GM23338 (cell line): ENCODE results near the gene KRTAP2-4. TPM values are rescaled to one million over a fixed set of nuclear protein-coding genes. Genes with fewer than 3 reads are reported as not detected.
"Not testable (repeated sequence)": the region's sequence is repeated elsewhere in the genome, so short reads cannot be mapped to it uniquely, and the experiment has no call there.

Experiments
- ATAC-seq: fragments of 200-7000 bp; cut with Tn5 transposase; 3 replicates; pipeline ENCODE4 v1.9.1; 2020
- DNase-seq: peaks from one replicate; pipeline ENCODE4 v3.0.0-alpha.2; 2015; ENCODE audit warnings: low spot score
- H2AFZ ChIP-seq: fragments of 200-600 bp; sonication (generic); 2 replicates; pipeline ENCODE4 v1.8.0; 2016; ENCODE audit warnings: antibody characterized with exemption, mild to moderate bottlenecking, moderate library complexity
- H3F3A ChIP-seq: fragments of 200-600 bp; sonication (generic); replicated peaks from 2 replicates; pipeline ENCODE4 v1.8.0; 2017; ENCODE audit warnings: antibody characterized with exemption, mixed run types, low read depth
- H3K27ac ChIP-seq: fragments of 200-600 bp; sonication (generic); 2 replicates; pipeline ENCODE4 v1.6.1; 2016; ENCODE audit warnings: low read depth
- H3K27me3 ChIP-seq: fragments of 200-600 bp; sonication (generic); 2 replicates; pipeline ENCODE4 v1.8.0; 2016; ENCODE audit warnings: mild to moderate bottlenecking, mixed run types, moderate library complexity; ENCODE audit not compliant: insufficient read depth
- H3K36me3 ChIP-seq: fragments of 200-600 bp; sonication (generic); 2 replicates; pipeline ENCODE4 v1.8.0; 2016; ENCODE audit warnings: mild to moderate bottlenecking; ENCODE audit not compliant: insufficient read depth
- H3K4me1 ChIP-seq: fragments of 200-600 bp; sonication (generic); 2 replicates; pipeline ENCODE4 v1.8.0; 2016; ENCODE audit warnings: mild to moderate bottlenecking, moderate library complexity; ENCODE audit not compliant: insufficient read depth
- H3K4me2 ChIP-seq: fragments of 200-600 bp; sonication (generic); 2 replicates; pipeline ENCODE4 v1.7.1; 2017; ENCODE audit warnings: mixed run types
- H3K4me3 ChIP-seq: fragments of 200-600 bp; sonication (generic); 2 replicates; pipeline ENCODE4 v1.6.1; 2016; ENCODE audit warnings: mixed run types
- H3K79me2 ChIP-seq: fragments of 200-600 bp; sonication (generic); replicated peaks from 2 replicates; pipeline ENCODE4 v1.8.0; 2017; ENCODE audit warnings: mild to moderate bottlenecking; ENCODE audit not compliant: insufficient read depth
- H3K9me2 ChIP-seq: fragments of 200-600 bp; sonication (generic); 2 replicates; pipeline ENCODE4 v1.8.0; 2017; ENCODE audit not compliant: insufficient read depth
- H4K20me1 ChIP-seq: fragments of 200-600 bp; sonication (generic); replicated peaks from 2 replicates; pipeline ENCODE4 v1.8.0; 2017; ENCODE audit warnings: mild to moderate bottlenecking; ENCODE audit not compliant: insufficient read depth
- H3K27ac Mint-ChIP-seq: 2 replicates; pipeline ENCODE4 v1.8.0; 2020; ENCODE audit warnings: inconsistent platforms, mild to moderate bottlenecking, moderate library complexity, mixed read lengths
- H3K27me3 Mint-ChIP-seq: 3 replicates; pipeline ENCODE4 v1.8.0; 2022; ENCODE audit warnings: low read depth, mild to moderate bottlenecking, moderate library complexity, mixed read lengths, inconsistent platforms; ENCODE audit not compliant: insufficient read depth, poor library complexity
- H3K36me3 Mint-ChIP-seq: 3 replicates; pipeline ENCODE4 v1.8.0; 2021; ENCODE audit warnings: low read depth, mild to moderate bottlenecking, inconsistent platforms, moderate library complexity, mixed read lengths
- H3K4me1 Mint-ChIP-seq: 3 replicates; pipeline ENCODE4 v1.8.0; 2020; ENCODE audit warnings: mild to moderate bottlenecking, inconsistent platforms, mixed read lengths
- H3K4me3 Mint-ChIP-seq: 3 replicates; pipeline ENCODE4 v1.8.0; 2021; ENCODE audit warnings: moderate library complexity, mild to moderate bottlenecking, inconsistent platforms, mixed read lengths
- H3K9me3 Mint-ChIP-seq: 3 replicates; pipeline ENCODE4 v1.8.0; 2020; ENCODE audit warnings: moderate library complexity, mild to moderate bottlenecking, inconsistent platforms, mixed read lengths
- EZH2 ChIP-seq: fragments of 200-600 bp; sonication (generic); IDR thresholded peaks from one replicate; pipeline ENCODE4 v1.8.0; 2017; ENCODE audit warnings: antibody characterized with exemption, mild to moderate bottlenecking, low read depth; ENCODE audit not compliant: unreplicated experiment
- JUNB ChIP-seq: IDR thresholded peaks from one replicate; pipeline ENCODE4 v1.6.1; 2016; ENCODE audit warnings: antibody characterized with exemption; ENCODE audit not compliant: unreplicated experiment
- NANOG ChIP-seq: IDR thresholded peaks from 2 replicates; pipeline ENCODE4 v1.6.1; 2016; ENCODE audit warnings: antibody characterized with exemption, borderline replicate concordance
- POLR2AphosphoS5 ChIP-seq: IDR thresholded peaks from 2 replicates; pipeline ENCODE4 v1.6.1; 2016; ENCODE audit warnings: antibody characterized with exemption, low read depth
- STAT1 ChIP-seq: IDR thresholded peaks from one replicate; pipeline ENCODE4 v1.6.1; 2016; ENCODE audit warnings: antibody characterized with exemption; ENCODE audit not compliant: unreplicated experiment
- ZNF114 ChIP-seq: fragments of 250-450 bp; sonication (Bioruptor Pico); IDR thresholded peaks from 2 replicates; pipeline ENCODE4 v1.5.0; 2020; ENCODE audit warnings: mild to moderate bottlenecking, moderate library complexity
- ZNF331 ChIP-seq: fragments of 250-450 bp; sonication (Bioruptor Pico); IDR thresholded peaks from 2 replicates; pipeline ENCODE4 v1.5.0; 2020; ENCODE audit warnings: low read depth, mild to moderate bottlenecking, moderate library complexity
- polyA plus RNA-seq: library from polyadenylated mRNA; unstranded; fragments of >200 nt; fragmentation: Nextera tagmentation; extraction: Ambion mirVana; gene quantifications from 2 replicates; pipeline ENCODE4 v1.2.1, GENCODE V29; 2016
- total RNA-seq: library from RNA; depleted of rRNA; stranded (reverse); fragments of >200 nt; shearing (Covaris generic); gene quantifications from 2 replicates; pipeline ENCODE4 v1.2.3, GENCODE V29; 2014
- TF ChIP-seq, protein P1 (sequence below), 2 experiments: fragments of 200-600 bp in 1 of 2; sonication (generic) in 1 of 2; conservative IDR thresholded peaks; 2 replicates each; pipeline versions ENCODE4 v1.5.1 to v1.6.1; 2016 to 2017; ENCODE audit warnings: antibody characterized with exemption in 2 of 2, low read depth in 2 of 2, mild to moderate bottlenecking in 2 of 2, moderate library complexity in 1 of 2
- TF ChIP-seq, protein P2 (sequence below): IDR thresholded peaks from one replicate; pipeline ENCODE4 v1.6.1; 2018; ENCODE audit warnings: antibody characterized with exemption; ENCODE audit not compliant: unreplicated experiment
- TF ChIP-seq, protein P3 (sequence below): fragments of 250-450 bp; sonication (Bioruptor Pico); IDR thresholded peaks from 2 replicates; pipeline ENCODE4 v1.5.0; 2020; ENCODE audit warnings: mild to moderate bottlenecking, moderate library complexity

Gene KRTAP2-4
- total and polyA plus RNA-seq, 2 experiments from 2014 or later, result not detected

DNA sequence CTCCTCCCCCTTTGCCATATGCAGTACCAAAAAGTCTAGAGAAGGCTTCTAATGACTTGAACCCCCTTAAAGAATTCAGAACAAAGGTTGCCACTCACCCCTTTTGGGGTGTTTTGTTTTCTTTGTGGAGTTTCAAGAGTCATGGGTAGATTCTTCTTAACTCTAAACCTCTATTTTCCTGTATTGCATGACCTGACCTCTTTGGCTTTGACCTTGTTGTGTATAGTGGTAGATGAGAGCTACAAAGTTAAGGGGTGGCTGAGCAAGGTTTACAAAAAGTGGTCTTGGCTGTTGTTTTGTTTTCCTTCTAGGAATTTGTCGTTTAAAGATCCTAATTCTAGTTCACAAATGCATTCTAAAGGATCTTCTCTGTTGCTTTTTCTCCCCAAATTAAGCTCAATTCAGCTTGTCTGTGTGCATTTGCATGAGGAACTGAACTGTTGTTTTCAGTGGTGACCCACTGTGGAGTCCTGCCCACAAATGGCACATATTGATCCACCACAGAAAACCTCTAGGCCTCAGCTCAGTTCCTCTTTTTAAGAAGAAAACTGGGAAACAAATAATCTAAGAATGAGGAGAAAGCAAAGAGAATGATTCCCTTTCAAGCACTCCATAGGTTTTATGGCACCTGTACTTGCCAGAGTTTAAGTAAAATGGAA is 43.2 kb upstream of the KRTAP2-4 start:
- H3K27me3 Mint-ChIP-seq, ATAC-seq, H4K20me1 ChIP-seq, H2AFZ ChIP-seq, DNase-seq, H3K79me2 ChIP-seq, H3K27ac ChIP-seq, H3F3A ChIP-seq, H3K4me3 Mint-ChIP-seq, H3K9me2 ChIP-seq, H3K4me3 ChIP-seq, H3K27me3 ChIP-seq: not testable (repeated sequence)
- Histone ChIP-seq H3K4me2 (0 out of 2 replicates have a peak overlapping the region, but pooled peaks have one; percentile 19), H3K36me3 (peaks cover 21% of the 10 kb centered on the region; the same call in 1 of the 2 replicates), H3K4me1 (peaks cover 25% of the 10 kb centered on the region)
- H3K27ac Mint-ChIP-seq, result peak overlapping the region; percentile 85
- H3K4me1 Mint-ChIP-seq, result peaks cover 34% of the 10 kb centered on the region
- peaks cover 48% of the 10 kb centered on the region for H3K36me3 Mint-ChIP-seq
- peaks cover 50% of the 10 kb centered on the region for H3K9me3 Mint-ChIP-seq

DNA sequence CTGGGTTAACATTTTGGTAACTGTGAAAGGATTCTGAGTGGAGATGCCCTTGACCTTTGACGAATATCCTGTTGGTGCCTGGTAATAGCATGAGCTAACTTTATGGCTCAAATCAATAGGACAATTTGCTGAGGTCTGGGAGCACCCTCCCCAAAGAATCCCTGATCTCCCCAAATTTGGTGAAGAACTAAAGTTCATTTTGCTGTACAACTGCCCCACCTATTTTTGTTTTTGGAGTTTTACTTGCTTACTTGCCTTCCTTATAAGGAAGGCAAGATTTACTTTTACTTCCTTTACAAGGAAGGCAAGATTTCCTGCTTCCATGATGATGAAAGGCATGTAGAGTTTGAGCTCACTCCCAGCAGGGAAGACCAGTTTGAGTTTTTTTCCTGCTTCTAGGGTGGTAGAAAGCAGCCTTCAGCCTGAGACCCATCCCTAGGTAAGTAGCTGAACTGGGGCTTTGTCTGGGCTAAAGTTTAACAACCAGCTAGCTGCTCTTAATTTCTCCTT is 42.3 kb upstream of the KRTAP2-4 start:
- Histone ChIP-seq H3K27ac (no peak overlapping the region), H2AFZ (no peak overlapping the region), H3K36me3 (peaks cover 18% of the 10 kb centered on the region; the same call in 1 of the 2 replicates), H3K27me3 (no peaks in the 10 kb centered on the region), H3K4me3 (no peak overlapping the region), H3K79me2 (no peaks in the 10 kb centered on the region), H3K4me1 (peaks cover 25% of the 10 kb centered on the region), H3K9me2 (no peaks in the 10 kb centered on the region), H4K20me1 (no peaks in the 10 kb centered on the region), H3K4me2 (0 out of 2 replicates have a peak overlapping the region, but pooled peaks have one; percentile 19), H3F3A (no peaks in the 10 kb centered on the region)
- Mint-ChIP-seq H3K4me1 (peaks cover 34% of the 10 kb centered on the region), H3K4me3 (no peak overlapping the region), H3K36me3 (peaks cover 41% of the 10 kb centered on the region), H3K9me3 (peaks cover 42% of the 10 kb centered on the region), H3K27ac (peak overlapping the region; percentile 72), H3K27me3 (peaks cover 7% of the 10 kb centered on the region)
- DNase-seq (no peak), ATAC-seq (no peak)
- TF ChIP-seq, protein P1, sequence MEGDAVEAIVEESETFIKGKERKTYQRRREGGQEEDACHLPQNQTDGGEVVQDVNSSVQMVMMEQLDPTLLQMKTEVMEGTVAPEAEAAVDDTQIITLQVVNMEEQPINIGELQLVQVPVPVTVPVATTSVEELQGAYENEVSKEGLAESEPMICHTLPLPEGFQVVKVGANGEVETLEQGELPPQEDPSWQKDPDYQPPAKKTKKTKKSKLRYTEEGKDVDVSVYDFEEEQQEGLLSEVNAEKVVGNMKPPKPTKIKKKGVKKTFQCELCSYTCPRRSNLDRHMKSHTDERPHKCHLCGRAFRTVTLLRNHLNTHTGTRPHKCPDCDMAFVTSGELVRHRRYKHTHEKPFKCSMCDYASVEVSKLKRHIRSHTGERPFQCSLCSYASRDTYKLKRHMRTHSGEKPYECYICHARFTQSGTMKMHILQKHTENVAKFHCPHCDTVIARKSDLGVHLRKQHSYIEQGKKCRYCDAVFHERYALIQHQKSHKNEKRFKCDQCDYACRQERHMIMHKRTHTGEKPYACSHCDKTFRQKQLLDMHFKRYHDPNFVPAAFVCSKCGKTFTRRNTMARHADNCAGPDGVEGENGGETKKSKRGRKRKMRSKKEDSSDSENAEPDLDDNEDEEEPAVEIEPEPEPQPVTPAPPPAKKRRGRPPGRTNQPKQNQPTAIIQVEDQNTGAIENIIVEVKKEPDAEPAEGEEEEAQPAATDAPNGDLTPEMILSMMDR (conservative IDR thresholded peaks at IDR 0.05; ENCODE audit: low read depth in 2 of 2), result no peak
- TF ChIP-seq STAT1 (no peak), POLR2AphosphoS5 (no peak), JUNB (no peak), EZH2 (no peak), ZNF114 (CRISPR knock-in tag) (no peak), NANOG (no peak), ZNF331 (CRISPR knock-in tag) (no peak)
- TF ChIP-seq, protein P2, sequence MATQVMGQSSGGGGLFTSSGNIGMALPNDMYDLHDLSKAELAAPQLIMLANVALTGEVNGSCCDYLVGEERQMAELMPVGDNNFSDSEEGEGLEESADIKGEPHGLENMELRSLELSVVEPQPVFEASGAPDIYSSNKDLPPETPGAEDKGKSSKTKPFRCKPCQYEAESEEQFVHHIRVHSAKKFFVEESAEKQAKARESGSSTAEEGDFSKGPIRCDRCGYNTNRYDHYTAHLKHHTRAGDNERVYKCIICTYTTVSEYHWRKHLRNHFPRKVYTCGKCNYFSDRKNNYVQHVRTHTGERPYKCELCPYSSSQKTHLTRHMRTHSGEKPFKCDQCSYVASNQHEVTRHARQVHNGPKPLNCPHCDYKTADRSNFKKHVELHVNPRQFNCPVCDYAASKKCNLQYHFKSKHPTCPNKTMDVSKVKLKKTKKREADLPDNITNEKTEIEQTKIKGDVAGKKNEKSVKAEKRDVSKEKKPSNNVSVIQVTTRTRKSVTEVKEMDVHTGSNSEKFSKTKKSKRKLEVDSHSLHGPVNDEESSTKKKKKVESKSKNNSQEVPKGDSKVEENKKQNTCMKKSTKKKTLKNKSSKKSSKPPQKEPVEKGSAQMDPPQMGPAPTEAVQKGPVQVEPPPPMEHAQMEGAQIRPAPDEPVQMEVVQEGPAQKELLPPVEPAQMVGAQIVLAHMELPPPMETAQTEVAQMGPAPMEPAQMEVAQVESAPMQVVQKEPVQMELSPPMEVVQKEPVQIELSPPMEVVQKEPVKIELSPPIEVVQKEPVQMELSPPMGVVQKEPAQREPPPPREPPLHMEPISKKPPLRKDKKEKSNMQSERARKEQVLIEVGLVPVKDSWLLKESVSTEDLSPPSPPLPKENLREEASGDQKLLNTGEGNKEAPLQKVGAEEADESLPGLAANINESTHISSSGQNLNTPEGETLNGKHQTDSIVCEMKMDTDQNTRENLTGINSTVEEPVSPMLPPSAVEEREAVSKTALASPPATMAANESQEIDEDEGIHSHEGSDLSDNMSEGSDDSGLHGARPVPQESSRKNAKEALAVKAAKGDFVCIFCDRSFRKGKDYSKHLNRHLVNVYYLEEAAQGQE, result no peak
- TF ChIP-seq, protein P3, sequence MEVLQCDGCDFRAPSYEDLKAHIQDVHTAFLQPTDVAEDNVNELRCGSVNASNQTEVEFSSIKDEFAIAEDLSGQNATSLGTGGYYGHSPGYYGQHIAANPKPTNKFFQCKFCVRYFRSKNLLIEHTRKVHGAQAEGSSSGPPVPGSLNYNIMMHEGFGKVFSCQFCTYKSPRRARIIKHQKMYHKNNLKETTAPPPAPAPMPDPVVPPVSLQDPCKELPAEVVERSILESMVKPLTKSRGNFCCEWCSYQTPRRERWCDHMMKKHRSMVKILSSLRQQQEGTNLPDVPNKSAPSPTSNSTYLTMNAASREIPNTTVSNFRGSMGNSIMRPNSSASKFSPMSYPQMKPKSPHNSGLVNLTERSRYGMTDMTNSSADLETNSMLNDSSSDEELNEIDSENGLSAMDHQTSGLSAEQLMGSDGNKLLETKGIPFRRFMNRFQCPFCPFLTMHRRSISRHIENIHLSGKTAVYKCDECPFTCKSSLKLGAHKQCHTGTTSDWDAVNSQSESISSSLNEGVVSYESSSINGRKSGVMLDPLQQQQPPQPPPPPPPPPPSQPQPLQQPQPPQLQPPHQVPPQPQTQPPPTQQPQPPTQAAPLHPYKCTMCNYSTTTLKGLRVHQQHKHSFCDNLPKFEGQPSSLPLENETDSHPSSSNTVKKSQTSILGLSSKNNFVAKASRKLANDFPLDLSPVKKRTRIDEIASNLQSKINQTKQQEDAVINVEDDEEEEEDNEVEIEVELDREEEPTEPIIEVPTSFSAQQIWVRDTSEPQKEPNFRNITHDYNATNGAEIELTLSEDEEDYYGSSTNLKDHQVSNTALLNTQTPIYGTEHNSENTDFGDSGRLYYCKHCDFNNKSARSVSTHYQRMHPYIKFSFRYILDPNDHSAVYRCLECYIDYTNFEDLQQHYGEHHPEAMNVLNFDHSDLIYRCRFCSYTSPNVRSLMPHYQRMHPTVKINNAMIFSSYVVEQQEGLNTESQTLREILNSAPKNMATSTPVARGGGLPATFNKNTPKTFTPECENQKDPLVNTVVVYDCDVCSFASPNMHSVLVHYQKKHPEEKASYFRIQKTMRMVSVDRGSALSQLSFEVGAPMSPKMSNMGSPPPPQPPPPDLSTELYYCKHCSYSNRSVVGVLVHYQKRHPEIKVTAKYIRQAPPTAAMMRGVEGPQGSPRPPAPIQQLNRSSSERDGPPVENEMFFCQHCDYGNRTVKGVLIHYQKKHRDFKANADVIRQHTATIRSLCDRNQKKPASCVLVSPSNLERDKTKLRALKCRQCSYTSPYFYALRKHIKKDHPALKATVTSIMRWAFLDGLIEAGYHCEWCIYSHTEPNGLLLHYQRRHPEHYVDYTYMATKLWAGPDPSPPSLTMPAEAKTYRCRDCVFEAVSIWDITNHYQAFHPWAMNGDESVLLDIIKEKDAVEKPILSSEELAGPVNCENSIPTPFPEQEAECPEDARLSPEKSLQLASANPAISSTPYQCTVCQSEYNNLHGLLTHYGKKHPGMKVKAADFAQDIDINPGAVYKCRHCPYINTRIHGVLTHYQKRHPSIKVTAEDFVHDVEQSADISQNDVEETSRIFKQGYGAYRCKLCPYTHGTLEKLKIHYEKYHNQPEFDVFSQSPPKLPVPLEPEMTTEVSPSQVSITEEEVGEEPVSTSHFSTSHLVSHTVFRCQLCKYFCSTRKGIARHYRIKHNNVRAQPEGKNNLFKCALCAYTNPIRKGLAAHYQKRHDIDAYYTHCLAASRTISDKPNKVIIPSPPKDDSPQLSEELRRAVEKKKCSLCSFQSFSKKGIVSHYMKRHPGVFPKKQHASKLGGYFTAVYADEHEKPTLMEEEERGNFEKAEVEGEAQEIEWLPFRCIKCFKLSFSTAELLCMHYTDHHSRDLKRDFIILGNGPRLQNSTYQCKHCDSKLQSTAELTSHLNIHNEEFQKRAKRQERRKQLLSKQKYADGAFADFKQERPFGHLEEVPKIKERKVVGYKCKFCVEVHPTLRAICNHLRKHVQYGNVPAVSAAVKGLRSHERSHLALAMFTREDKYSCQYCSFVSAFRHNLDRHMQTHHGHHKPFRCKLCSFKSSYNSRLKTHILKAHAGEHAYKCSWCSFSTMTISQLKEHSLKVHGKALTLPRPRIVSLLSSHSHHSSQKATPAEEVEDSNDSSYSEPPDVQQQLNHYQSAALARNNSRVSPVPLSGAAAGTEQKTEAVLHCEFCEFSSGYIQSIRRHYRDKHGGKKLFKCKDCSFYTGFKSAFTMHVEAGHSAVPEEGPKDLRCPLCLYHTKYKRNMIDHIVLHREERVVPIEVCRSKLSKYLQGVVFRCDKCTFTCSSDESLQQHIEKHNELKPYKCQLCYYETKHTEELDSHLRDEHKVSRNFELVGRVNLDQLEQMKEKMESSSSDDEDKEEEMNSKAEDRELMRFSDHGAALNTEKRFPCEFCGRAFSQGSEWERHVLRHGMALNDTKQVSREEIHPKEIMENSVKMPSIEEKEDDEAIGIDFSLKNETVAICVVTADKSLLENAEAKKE (CRISPR knock-in tag), result no peak
